ENCODE data around the gene ZNF813. TPM values are rescaled to one million over a fixed set of nuclear protein-coding genes. Genes with fewer than 3 reads are reported as not detected.

Gene ZNF813
- polyA plus RNA-seq, 2 of the 4 experiments (the other 2 are of a cell fraction): 0.30 to 0.78 TPM

DNA sequence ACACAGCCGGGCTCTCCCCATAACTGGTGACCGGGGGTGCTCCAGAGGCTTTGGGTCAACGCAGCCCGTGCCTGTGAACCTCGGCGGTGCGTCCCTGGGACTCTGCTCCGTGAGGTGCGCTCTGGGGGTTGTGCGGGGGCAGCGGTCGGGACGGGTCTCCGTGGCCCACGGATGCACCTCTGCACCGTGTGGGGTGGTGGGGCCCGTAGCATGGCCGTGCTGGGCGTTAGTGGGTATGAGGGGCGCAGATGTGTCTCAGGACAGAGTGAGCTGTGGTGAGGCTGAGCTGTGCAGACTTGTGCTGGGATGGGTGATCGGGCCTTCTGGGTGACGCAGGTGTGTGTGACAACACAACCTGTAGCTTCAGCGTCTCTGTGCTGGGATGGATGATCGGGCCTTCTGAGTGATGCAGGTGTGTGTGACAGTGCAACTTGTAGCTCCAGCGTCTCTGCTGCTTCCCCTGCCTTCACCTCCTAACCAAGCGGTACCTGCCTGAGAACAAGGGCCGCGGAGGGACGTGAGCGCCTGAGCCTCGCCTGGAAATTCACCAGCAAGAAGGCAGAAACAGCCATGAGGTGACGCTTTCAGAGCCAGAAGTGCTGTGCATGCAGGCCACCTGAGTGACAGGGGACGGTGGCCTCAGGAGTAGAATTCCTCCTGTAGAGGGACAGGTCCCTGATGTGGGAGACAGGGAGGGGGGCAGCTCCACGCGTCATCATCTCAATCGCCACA, 71.0 kb downstream of the ZNF813 start:
- peak overlapping the region; percentile 69 for H3K4me2 ChIP-seq
- FAIRE-seq (no peak), DNase-seq (ENCODE audit: low read depth in 1 of 2, low spot score in 1 of 2) (no peak), ATAC-seq (peak; percentile 42 to 58; a peak in 5 of 6 replicates)
- peaks cover 22% of the 10 kb centered on the region for H3K9me3 ChIP-seq
- H3K4me1 ChIP-seq: 0 out of 3 replicates have a peak, but pooled peaks cover 3% of the 10 kb centered on the region
- TF ChIP-seq KDM5A (IDR thresholded peaks at IDR 0.05) (no peak), RFX5 (IDR thresholded peaks at IDR 0.05) (no peak), MAZ (IDR thresholded peaks at IDR 0.05; ENCODE audit: borderline replicate concordance, low read depth, low read length) (no peak), SREBF2 (IDR thresholded peaks at IDR 0.05) (no peak), ZFP36 (IDR thresholded peaks at IDR 0.05; ENCODE audit: borderline replicate concordance, partially characterized antibody) (no peak), GATA3 (IDR thresholded peaks at IDR 0.05; ENCODE audit: borderline replicate concordance) (no peak), MAFK (IDR thresholded peaks at IDR 0.05; ENCODE audit: partially characterized antibody) (no peak), EP300 (IDR thresholded peaks at IDR 0.05) (no peak), MYC (IDR thresholded peaks at IDR 0.05; ENCODE audit: borderline replicate concordance, low read length) (no peak), HOXB5 (CRISPR knock-in tag; IDR thresholded peaks at IDR 0.05) (no peak), ESRRA (IDR thresholded peaks at IDR 0.05; ENCODE audit: borderline replicate concordance, low read length) (no peak), EHF (CRISPR knock-in tag; IDR thresholded peaks at IDR 0.05) (no peak), RAD21 (conservative IDR thresholded peaks at IDR 0.05 in 1 of 2, IDR thresholded peaks at IDR 0.05 in 1 of 2) (no peak), JUN (IDR thresholded peaks at IDR 0.05) (no peak)
- TF ChIP-seq, protein P1, sequence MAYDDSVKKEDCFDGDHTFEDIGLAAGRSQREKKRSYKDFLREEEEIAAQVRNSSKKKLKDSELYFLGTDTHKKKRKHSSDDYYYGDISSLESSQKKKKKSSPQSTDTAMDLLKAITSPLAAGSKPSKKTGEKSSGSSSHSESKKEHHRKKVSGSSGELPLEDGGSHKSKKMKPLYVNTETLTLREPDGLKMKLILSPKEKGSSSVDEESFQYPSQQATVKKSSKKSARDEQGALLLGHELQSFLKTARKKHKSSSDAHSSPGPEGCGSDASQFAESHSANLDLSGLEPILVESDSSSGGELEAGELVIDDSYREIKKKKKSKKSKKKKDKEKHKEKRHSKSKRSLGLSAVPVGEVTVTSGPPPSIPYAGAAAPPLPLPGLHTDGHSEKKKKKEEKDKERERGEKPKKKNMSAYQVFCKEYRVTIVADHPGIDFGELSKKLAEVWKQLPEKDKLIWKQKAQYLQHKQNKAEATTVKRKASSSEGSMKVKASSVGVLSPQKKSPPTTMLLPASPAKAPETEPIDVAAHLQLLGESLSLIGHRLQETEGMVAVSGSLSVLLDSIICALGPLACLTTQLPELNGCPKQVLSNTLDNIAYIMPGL (CRISPR knock-in tag; IDR thresholded peaks at IDR 0.05; ENCODE audit: borderline replicate concordance): no peak
- TF ChIP-seq, protein P2, sequence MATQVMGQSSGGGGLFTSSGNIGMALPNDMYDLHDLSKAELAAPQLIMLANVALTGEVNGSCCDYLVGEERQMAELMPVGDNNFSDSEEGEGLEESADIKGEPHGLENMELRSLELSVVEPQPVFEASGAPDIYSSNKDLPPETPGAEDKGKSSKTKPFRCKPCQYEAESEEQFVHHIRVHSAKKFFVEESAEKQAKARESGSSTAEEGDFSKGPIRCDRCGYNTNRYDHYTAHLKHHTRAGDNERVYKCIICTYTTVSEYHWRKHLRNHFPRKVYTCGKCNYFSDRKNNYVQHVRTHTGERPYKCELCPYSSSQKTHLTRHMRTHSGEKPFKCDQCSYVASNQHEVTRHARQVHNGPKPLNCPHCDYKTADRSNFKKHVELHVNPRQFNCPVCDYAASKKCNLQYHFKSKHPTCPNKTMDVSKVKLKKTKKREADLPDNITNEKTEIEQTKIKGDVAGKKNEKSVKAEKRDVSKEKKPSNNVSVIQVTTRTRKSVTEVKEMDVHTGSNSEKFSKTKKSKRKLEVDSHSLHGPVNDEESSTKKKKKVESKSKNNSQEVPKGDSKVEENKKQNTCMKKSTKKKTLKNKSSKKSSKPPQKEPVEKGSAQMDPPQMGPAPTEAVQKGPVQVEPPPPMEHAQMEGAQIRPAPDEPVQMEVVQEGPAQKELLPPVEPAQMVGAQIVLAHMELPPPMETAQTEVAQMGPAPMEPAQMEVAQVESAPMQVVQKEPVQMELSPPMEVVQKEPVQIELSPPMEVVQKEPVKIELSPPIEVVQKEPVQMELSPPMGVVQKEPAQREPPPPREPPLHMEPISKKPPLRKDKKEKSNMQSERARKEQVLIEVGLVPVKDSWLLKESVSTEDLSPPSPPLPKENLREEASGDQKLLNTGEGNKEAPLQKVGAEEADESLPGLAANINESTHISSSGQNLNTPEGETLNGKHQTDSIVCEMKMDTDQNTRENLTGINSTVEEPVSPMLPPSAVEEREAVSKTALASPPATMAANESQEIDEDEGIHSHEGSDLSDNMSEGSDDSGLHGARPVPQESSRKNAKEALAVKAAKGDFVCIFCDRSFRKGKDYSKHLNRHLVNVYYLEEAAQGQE (IDR thresholded peaks at IDR 0.05): no peak
- TF ChIP-seq, protein P3, sequence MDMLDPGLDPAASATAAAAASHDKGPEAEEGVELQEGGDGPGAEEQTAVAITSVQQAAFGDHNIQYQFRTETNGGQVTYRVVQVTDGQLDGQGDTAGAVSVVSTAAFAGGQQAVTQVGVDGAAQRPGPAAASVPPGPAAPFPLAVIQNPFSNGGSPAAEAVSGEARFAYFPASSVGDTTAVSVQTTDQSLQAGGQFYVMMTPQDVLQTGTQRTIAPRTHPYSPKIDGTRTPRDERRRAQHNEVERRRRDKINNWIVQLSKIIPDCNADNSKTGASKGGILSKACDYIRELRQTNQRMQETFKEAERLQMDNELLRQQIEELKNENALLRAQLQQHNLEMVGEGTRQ (IDR thresholded peaks at IDR 0.05): no peak
- TF ChIP-seq, protein P4, sequence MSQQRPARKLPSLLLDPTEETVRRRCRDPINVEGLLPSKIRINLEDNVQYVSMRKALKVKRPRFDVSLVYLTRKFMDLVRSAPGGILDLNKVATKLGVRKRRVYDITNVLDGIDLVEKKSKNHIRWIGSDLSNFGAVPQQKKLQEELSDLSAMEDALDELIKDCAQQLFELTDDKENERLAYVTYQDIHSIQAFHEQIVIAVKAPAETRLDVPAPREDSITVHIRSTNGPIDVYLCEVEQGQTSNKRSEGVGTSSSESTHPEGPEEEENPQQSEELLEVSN (IDR thresholded peaks at IDR 0.05; ENCODE audit: borderline replicate concordance, low read depth): no peak
- TF ChIP-seq, protein P5, sequence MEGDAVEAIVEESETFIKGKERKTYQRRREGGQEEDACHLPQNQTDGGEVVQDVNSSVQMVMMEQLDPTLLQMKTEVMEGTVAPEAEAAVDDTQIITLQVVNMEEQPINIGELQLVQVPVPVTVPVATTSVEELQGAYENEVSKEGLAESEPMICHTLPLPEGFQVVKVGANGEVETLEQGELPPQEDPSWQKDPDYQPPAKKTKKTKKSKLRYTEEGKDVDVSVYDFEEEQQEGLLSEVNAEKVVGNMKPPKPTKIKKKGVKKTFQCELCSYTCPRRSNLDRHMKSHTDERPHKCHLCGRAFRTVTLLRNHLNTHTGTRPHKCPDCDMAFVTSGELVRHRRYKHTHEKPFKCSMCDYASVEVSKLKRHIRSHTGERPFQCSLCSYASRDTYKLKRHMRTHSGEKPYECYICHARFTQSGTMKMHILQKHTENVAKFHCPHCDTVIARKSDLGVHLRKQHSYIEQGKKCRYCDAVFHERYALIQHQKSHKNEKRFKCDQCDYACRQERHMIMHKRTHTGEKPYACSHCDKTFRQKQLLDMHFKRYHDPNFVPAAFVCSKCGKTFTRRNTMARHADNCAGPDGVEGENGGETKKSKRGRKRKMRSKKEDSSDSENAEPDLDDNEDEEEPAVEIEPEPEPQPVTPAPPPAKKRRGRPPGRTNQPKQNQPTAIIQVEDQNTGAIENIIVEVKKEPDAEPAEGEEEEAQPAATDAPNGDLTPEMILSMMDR (IDR thresholded peaks at IDR 0.05): no peak
- H3K27ac ChIP-seq: peak overlapping the region; percentile 68 to 87
- WGBS (ENCODE audit: missing lambda C conversion rate): 67% methylated on average over 36 of the region's 36 CpGs
- ChIA-PET POLR2A (no interaction called here), CTCF (interaction anchor here (0.6 kb wide), 1 partner anchor 45 kb away, joined by 3 read pairs; no protein-coding TSS in a partner anchor)
- H3K4me3 ChIP-seq: peak overlapping the region; percentile 56
